GM18519 (cell line): ENCODE data around the gene EPHB1.

Experiments
- ATAC-seq: cut with Tn5 transposase; IDR thresholded peaks from one replicate; pipeline ENCODE4 v1.9.1; 2021; ENCODE audit warnings: mild to moderate bottlenecking, moderate library complexity; ENCODE audit not compliant: unreplicated experiment, low FRiP score

The EPHB1 gene

DNA sequence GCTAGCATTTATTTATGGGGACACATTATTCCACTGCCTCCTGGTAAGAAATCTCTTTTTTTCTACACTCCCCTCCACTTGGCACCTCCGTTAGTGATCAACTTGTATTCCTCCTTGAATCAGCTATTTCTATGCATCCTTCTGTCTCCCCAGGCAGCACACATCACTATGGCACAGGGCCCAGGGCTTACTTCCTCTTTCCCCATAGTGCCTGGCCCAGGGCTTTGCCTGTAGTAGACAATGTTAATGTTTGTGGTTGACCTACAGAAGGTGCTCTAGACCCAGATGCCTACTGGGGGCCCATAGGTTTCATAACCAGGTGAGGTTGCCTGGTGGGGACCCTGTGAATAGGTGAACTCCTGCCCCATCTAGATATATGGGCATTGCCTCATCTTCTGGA lies 44.9 kb downstream of the EPHB1 start:
- peak; percentile 73 for ATAC-seq

DNA sequence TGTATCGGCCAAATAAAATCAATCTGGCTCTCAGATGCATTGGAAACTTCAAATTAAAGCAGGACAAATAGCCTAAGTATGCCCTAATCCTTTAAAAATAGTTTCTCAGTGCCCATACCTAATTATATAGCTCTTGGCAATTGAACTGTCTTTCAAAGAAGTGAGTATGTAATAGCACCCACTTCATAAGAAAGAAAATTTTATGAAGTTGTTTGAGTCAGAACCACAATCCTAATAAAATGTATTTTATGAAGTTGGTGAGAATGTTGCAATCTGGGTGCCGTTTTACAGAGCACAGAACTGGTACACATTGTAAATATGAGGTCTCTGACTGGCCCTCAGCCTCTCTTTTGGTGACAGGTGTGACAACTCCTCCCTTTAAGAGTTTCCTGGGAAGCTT lies 45.4 kb downstream of the EPHB1 start:
- no peak for ATAC-seq

DNA sequence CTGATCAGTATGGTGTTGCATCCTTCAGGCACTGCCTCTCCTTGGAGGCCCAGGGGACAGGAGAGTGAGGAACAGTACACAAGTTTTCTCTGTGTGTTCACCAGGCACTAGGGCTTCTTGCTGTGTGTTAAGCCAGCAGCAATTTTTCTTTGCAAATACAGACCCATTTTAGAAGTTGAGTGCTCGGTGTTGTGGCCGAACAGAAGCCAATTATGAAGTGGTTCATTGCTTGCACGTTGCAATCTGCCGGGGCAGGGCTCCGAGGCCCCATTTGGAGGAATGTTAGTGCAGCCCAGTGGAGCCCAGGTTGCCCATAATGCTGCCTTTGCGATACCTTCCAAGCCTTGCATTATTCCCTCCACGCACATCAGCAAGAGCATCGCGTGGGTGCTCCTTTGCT lies 51.0 kb downstream of the EPHB1 start:
- no peak for ATAC-seq

DNA sequence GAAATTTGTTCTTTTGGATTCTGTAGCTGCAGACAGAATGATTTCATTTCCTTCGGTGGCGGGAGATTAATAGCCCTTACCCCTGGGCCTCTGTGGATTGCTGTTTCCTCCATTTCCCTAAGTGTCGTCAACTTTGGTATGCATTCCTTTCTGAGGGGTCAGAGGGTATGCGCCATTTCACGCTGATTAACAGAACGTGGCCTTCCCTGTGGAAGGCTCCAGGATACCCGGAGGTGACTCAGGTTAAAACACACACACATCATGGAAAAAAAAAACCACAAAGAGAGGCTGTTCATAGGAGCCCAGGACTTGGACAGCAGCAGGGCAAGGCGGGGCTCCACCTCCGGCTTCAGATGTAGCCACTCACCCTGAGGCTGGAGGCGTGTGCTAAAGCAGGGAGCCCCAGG lies 51.9 kb downstream of the EPHB1 start:
- ATAC-seq, result no peak

DNA sequence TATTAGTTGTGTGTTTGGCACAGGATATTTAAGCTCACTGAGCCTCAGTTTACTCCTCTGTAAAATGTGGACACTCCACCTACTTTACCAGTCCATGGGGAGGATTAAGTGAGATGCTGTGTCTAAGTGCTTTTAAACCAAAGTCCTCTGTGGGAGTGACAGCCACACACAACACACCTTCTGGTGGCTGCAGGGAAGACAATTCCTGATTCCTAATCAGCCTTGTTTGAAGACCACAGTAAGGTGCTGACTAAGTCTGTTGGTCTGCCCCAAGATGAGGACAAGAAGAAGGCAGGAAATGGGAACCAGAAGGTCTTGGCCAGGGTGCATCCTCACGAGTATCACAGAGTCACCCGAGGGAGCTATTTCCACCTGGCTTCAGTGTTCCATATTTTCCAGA lies 52.3 kb downstream of the EPHB1 start:
- no peak for ATAC-seq

DNA sequence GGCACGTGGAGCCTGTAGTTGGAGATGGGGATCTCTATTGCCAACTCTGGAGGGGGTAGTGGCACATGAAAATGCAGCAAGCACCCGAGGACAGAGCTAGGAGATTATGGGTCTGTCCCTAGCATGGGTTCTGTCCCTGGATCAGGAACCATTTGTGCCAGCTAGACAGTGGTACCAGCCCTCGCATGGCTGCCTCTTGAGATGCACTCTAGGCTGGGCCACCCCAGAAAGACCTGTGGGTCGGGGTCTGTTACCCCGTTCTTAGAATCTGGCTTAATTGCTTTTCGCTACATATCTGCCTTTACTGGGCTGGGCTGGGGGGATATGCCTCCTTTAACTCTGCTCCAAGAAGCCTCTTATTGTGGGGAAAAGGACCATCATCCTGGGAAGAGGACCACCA lies 54.5 kb downstream of the EPHB1 start:
- ATAC-seq, result no peak

DNA sequence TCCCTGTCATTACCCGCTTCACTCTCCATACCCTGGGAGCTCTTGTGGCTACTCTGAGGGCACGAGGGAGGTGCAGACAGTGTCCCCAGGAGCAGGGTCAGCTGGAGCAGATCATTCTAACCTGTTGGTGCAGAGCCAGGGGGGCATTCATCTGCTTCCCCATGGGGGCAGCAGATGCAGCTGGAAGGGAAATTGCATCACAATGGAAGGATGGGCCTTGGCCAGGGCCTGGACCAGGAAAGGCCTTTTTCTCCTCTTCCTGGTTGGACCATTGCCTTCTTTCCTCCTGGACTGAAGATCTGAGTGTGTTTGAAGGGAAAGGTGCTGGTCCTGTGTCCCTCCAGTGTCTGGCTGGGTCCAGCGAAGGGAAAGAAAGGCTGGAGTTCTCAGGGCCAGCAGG lies 55.7 kb downstream of the EPHB1 start:
- ATAC-seq, result no peak

DNA sequence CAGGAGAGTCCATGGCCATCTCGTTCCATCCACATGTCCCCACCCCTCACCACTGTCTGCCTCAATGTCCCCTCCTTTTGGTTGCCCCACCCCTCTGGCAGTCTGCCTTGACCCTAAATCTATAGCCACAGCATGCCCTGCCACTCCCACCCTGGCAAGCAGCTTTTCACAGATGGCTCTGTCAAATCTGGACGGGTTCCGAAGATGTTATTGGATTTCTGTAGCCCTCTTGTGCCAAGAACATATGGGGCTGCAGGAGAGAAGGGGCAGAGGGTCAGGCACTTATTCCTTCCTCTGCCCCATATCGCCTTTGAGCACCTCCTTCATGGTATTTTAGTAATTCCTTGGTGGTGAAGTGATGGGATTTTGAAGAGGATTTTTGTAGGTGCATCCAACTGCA lies 57.1 kb downstream of the EPHB1 start:
- ATAC-seq, result no peak

DNA sequence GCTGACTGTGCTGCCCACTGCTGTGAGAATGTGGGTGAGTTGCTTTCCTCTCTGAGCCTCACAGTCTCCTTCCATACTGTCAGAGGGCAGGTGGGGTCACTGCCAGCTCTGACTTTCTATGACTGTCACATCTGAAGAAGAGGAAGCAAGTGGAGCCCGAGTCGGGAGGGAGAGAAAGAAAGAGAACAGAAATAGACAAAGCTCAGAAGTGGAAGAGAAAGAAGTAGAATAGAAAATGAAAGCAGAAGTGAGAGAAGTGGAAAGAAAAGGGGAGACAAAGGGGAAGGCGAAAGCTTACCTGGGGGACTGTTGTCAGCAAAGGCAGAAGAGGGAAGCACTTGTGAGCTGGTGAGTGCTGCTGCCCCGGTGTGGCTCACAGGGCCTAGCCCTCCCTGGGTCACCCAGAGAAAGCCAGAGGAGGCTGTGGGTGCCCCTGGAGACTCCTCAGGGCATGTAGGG lies 57.9 kb downstream of the EPHB1 start:
- ATAC-seq, result peak; percentile 95

DNA sequence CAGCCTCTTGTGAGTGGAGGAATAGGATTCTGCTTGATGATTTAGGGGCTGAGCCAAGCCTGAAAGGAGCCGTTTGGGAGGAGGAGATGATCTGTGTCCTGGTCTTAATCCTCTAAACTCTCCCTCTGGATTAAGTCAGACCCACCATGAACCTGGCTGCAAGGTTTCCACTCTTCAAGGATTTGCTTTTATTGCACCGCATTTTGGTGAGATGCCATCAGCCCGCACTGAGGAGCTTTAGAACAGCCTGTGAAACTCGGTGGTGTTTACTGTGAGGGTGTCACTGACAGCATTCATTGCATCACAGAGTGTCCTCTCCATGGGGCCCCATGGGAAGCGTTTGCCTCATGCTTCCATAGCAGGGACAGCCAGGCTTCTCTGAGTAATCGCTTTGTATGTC lies 59.2 kb downstream of the EPHB1 start:
- no peak for ATAC-seq

DNA sequence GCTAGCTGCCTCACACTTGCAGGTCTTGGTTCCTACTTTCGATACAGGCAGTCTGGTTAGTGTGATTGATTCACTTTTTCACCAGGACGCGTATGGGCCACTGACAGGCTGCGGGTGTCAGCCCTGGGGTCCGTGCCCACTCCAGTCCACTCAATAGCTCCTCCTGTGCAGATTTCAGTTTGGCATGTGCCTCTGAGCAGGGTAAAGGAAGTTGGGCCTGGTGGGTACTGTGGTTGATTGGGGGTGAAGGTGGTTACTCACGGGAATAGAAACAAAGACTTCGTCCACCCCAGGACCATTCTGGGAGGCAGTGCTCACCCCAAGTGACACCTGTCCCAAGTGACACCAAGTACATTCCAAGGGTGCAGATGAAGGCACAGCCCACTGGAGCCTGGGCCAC lies 62.3 kb downstream of the EPHB1 start:
- no peak for ATAC-seq

DNA sequence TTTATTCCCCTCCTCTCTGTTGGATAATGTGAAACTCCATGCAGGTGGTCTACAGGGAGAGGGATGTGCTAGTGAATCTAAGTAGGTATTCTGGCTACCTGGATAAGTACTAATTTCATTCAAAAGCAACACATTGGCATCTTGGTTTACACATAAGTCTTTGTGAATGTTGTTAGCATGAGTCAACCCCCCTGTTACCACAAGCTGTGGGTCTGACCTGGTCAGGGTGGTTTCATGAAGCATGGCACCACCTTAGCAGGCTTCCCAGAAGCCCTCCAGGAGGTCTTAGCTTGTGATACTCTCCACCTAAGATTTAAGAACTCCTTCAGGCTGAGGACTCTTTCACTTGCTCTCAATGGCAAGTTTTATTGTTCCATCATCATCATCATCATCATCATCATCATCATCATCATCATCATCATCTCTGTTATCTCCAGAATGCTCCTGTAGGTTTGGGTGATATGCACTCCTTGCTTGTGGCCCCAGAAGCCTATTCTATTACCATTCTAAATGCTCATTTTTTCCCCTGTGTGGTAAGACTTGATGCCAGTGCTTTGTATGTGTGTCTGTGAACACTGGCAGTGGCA lies 62.8 kb downstream of the EPHB1 start:
- no peak for ATAC-seq

DNA sequence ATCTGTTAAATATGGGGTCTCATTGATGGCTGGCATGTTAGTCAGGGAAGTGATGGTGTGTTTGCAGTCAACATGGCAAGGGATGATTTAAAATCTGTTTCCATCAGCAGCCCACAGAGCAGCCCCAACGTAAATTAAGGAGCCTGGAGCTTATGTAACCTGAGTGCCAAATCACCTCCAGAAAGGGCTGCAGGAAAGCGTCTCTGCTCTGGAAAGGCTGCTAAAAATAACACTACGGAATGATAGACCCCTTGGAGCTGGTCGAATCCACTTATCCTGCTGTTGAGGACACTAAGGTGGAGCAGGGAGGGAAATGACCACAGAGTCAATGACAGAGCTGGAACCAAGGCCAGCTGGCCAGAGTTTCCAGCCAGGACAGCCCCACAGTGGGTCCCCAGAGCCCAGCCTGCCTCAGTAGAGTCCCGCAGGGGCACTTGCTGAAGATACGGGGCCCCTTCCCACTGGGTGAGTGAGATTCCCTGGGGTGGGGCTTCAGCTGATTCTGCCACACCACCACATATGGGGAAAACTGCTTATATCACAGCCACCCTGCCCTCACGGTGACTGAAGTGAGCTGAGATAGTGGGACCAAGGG lies 63.5 kb downstream of the EPHB1 start:
- no peak for ATAC-seq

DNA sequence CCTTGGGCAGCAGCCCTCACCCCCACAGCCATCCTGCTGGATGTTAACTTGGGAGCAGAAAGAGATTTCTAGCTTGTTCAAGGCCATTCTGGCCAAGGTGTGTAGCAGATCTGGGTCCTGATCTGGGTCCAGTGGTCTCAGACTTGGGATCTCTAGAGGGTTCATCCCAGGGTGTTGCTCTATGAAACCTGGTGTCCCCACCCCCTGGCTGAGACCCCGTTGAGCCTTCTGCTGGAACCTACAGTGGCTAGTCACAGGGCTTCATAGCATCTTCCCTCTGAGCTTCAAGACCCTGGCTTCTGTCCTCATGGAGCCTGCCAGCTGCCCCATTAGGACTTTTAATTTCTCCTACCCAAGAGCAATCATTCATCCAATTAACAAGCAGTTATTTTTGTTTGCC lies 64.3 kb downstream of the EPHB1 start:
- ATAC-seq, result no peak

DNA sequence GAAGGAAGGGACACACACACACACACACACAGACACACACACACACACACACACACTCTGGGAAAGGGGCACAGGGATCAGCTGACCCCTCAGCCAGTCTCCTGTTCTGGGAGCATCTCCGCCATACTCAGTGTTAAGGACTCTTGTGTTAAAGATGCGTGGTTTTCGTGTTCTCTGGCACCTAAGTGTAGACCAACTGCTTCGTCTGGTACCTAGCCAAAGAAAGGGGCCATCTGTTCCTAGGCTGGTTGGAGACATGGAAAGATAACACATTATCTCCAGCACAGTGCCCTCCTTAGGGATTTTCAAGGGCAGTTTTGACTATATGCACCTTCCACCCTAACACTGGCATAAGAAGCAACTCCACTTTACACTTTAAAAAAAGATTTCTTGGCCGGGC lies 65.1 kb downstream of the EPHB1 start:
- no peak for ATAC-seq

DNA sequence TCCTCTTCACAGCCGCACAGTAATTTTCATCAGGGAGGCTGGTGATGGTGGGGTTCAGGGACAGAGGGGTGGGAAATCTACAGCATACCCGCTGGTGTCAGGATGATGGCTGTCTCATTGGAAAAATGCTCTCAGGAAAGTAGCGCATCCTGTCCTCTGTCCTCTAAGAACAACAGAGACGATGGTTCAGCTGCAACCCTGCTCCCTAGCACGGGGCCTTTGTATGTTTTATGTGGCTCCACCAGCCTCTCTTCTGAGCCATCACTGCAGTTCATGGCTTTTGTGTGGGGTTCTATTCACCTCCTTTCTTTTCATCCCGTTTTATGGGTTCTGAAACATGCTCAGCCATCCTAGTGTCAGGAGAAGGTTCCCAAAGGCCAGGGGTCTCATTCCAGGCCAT lies 68.9 kb downstream of the EPHB1 start:
- ATAC-seq, result no peak

DNA sequence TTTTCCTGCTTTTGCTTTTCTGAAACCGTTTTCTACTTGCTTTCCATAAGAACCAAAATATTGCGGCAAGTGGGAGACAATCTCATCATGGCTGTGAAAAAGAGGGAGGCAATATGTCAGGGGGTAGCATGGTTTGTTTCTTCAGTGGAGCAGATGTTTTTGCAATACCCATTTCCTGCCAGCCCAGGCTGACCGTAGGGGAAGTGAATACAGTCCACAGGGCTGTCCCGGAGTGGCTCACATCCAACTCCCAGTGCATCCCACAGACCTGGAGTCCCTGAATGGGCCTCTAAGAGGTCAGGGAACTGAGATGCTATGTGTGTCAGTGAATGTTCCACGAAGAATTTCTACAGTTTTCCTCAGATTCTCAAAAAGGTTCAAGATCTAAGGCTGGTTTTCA lies 69.6 kb downstream of the EPHB1 start:
- ATAC-seq, result no peak

DNA sequence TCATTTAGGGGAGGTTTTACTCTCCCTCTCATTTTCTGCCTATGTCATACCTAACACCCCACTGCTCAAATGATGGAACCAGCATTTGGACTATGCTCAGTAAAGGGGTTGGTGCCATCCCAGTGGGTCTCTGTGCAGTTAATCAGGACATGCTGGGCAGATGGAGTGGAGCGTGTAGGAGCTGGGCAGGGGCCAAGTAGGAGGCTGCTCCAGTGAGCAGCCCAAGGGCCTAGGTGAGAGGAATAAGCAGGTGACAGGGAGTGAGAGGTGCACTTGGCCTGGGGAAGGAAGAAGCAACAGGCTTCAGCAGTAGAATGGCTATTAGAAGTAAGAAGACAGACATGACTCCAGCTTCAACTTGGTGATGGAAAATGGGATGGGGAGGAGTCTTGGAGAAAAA lies 72.2 kb downstream of the EPHB1 start:
- ATAC-seq, result no peak

DNA sequence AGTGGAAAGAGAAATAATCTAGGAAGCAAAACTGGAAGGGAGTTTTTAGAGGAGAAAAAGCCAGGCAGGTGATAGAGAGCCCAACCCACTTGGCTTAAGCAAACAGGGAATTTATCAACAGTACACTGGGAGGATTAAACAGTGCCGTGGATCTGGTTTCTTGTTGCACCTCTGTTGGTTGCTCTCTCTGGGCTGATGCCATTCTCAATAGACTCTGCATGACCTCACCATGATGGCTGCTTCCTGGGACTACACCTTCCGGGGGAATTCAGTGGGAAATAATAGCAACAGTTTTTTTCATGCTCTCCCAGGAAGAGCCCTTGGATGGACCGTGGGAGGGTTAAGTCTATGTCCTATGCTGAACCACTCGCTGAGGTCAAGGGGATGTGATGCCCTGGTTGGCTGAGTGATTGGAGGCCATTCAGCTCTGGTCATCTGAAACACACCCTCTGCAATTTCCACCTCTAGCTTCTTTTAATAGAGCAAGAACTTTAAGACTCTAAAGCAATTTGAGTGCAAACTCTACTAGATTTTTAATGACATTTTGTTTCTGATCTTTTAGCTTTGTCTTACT lies 74.2 kb downstream of the EPHB1 start:
- no peak for ATAC-seq

DNA sequence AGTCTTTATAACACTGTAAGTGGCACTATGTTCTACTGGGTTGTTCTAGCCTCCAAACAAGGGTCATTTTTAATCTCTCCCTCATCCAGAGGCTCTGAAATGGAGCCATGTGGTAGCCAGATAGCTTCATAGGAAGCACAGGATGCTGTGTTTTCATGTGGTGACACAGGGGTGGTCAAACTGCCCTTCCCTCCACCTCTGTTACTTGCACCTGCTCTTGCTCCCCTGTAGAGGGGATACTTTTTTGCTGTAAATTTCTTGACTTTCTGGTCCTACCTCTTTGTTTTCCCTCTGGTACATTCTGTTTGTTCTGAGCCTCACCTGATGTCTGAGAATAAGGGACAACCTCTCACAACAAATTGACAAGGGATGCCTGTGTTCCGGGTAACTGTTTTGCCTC lies 76.8 kb downstream of the EPHB1 start:
- no peak for ATAC-seq

DNA sequence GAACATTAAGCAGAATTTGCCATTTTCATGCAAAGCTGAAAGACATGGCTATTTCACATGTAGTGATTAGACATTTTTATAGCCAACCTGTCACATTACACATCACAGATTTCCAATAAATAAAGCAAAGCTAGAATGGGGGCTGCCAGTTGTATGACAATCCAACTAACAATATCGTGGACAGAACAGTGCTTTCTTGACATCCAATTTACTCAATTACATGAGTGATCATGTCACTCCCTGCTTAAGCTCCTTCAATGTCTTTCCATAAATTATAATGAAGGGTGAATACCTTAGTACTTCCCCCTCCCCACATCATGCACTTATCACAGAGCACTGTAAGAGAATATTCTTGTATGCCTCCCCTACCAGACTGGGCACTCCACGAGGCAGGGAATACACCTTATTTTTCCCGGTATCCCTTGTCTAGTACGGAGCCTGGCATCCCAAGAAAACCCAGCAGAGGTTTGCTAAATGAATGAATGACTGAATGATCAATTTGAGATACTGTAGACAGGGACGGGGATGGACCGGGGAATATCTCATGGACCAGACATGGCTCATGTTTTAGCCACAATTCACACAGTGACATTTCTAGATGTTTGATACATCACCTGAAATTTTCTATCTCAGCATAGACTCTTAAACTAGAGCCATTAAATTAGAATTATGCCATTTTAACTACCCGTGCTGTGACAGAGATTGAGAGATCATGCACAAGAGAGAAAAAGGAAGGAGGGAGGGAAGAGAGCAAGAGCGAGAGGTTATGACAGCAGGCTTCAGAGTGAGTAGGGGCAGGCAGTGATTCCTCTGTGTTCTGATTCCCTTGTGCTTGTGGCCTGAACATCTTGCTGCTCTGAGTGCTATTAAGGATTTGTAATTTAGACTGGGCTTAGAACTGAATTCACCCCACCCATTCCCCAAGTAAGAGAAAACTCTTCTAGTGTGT lies 77.7 kb downstream of the EPHB1 start:
- no peak for ATAC-seq
